Right atrium auricular region (tissue), 2 donors: Measurements from ENCODE around the gene MC1R. TPM values are rescaled to one million over a fixed set of nuclear protein-coding genes. Genes with fewer than 3 reads are reported as not detected.

Source experiments
- DNase-seq: peaks from one replicate; pipeline ENCODE4 v3.0.0-alpha.2; 2019; ENCODE audit warnings: low spot score
- H3K27ac ChIP-seq, 2 donors: fragments of 200-600 bp; sonication (generic); 1 replicate in 1 of 2; 2 replicates in 1 of 2; pipeline ENCODE4 v1.5.1; 2016 to 2019
- H3K27me3 ChIP-seq, 2 donors: fragments of 200-600 bp; sonication (generic); one replicate each; pipeline versions ENCODE4 v1.5.1 to v1.6.0; 2017 to 2019
- H3K36me3 ChIP-seq: fragments of 200-600 bp; sonication (generic); one replicate; pipeline ENCODE4 v1.5.1; 2016
- H3K4me1 ChIP-seq, 2 donors: fragments of 200-600 bp; sonication (generic); one replicate each; pipeline versions ENCODE4 v1.5.1 to v1.6.0; 2017 to 2019
- H3K4me3 ChIP-seq, 2 donors: fragments of 200-600 bp; sonication (generic); 1 replicate in 1 of 2; 2 replicates in 1 of 2; pipeline ENCODE4 v1.5.1; 2017 to 2019; ENCODE audit warnings: mild to moderate bottlenecking in 1 of 2, moderate library complexity in 1 of 2
- H3K9me3 ChIP-seq, 2 donors: fragments of 200-600 bp; sonication (generic); one replicate each; pipeline ENCODE4 v1.5.1; 2019
- CTCF ChIP-seq, 2 donors: fragments of 200-600 bp; sonication (generic); IDR thresholded peaks; one replicate each; pipeline ENCODE4 v1.5.1; 2019; ENCODE audit warnings: antibody characterized with exemption in 2 of 2
- total RNA-seq, 2 donors: library from RNA; depleted of rRNA; stranded (reverse); fragments of >200 nt; gene quantifications; one replicate each; pipeline ENCODE4 v1.1.0, GENCODE V29; 2016

MC1R gene
- total RNA-seq, 2 donors from 2014 or later: 0.63 to 1.8 TPM

GRCh38 chr16:89915303-89916232 is 3.1 kb upstream of the MC1R start:
- no peak for DNase-seq

DNA sequence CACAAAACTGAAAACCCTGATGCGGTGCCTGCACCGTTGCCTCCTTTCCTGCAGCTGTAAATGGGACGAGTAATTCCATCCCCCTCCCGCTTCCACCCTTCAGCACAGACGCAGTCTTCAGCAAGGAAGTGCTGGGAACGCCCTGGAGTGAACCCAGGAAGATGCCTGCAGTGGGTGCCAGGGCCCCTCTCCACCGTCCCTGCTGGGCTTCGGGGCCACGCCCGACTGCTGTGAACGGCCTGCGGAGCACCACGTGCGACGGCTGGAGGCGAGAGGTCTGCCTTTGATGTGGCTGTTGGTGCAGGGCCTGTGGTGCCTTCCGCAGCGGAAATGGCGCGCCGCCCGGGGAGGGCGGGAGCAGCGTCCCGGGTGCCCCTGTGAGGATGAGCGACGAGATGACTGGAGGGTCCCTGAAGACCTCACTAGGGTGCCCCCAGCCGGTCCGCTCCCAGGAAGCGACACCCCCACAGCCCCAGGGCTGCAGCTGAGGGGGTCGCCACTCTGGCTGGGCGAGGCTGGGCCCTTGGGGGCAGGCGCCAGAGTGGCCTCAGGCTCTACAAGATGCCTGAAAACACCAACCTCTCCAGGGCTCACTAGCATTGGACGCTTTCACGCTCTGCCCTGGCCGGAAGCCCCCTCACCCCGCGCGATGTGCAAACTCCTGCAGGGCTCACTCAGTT is 749 bp upstream of the MC1R start:
- Histone ChIP-seq H3K9me3 (no peaks in the 10 kb centered on the region), H3K27me3 (no peaks in the 10 kb centered on the region), H3K4me1 (peaks cover 0 to 50% of the 10 kb centered on the region in 2 donors), H3K27ac (peak overlapping the region; percentile 44 to 45), H3K4me3 (peak overlapping the region; percentile 6 to 46), H3K36me3 (no peaks in the 10 kb centered on the region)
- DNase-seq: peak; percentile 86
- TF ChIP-seq CTCF (IDR thresholded peaks at IDR 0.05): no peak

More at GRCh38 chr16:89915303-89916232, 3.1 kb upstream of the MC1R start:
- TF ChIP-seq CTCF (IDR thresholded peaks at IDR 0.05): no peak
- Histone ChIP-seq H3K36me3 (peaks cover 16% of the 10 kb centered on the region), H3K27ac (no peak overlapping the region), H3K4me1 (peaks cover 0 to 30% of the 10 kb centered on the region in 2 donors), H3K27me3 (no peaks in the 10 kb centered on the region), H3K4me3 (no peak overlapping the region), H3K9me3 (no peaks in the 10 kb centered on the region)

DNA sequence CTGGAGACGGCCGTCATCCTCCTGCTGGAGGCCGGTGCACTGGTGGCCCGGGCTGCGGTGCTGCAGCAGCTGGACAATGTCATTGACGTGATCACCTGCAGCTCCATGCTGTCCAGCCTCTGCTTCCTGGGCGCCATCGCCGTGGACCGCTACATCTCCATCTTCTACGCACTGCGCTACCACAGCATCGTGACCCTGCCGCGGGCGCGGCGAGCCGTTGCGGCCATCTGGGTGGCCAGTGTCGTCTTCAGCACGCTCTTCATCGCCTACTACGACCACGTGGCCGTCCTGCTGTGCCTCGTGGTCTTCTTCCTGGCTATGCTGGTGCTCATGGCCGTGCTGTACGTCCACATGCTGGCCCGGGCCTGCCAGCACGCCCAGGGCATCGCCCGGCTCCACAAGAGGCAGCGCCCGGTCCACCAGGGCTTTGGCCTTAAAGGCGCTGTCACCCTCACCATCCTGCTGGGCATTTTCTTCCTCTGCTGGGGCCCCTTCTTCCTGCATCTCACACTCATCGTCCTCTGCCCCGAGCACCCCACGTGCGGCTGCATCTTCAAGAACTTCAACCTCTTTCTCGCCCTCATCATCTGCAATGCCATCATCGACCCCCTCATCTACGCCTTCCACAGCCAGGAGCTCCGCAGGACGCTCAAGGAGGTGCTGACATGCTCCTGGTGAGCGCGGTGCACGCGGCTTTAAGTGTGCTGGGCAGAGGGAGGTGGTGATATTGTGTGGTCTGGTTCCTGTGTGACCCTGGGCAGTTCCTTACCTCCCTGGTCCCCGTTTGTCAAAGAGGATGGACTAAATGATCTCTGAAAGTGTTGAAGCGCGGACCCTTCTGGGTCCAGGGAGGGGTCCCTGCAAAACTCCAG is 1.1 kb downstream of the MC1R start:
- Histone ChIP-seq H3K4me1 (peaks cover 0 to 66% of the 10 kb centered on the region in 2 donors), H3K27me3 (peaks cover 0 to 14% of the 10 kb centered on the region in 2 donors), H3K27ac (no peak overlapping the region), H3K9me3 (no peaks in the 10 kb centered on the region), H3K36me3 (no peaks in the 10 kb centered on the region), H3K4me3 (no peak overlapping the region)
- DNase-seq: no peak
- TF ChIP-seq CTCF (IDR thresholded peaks at IDR 0.05): no peak

- TF ChIP-seq CTCF (IDR thresholded peaks at IDR 0.05): no peak
- Histone ChIP-seq H3K27me3 (peaks cover 0 to 14% of the 10 kb centered on the region in 2 donors), H3K9me3 (no peaks in the 10 kb centered on the region), H3K4me3 (no peak overlapping the region), H3K36me3 (no peaks in the 10 kb centered on the region), H3K4me1 (peaks cover 0 to 75% of the 10 kb centered on the region in 2 donors), H3K27ac (peak overlapping the region; percentile 89 to 92)
- DNase-seq: no peak
Observed at GRCh38 chr16:89920723-89921122, 2.1 kb downstream of the MC1R start.

- Histone ChIP-seq H3K4me3 (peak overlapping the region in 1 of 2 donors; percentile 73), H3K36me3 (no peaks in the 10 kb centered on the region)
- TF ChIP-seq CTCF (IDR thresholded peaks at IDR 0.05): no peak
Observed at GRCh38 chr16:89921131-89921701, 2.6 kb downstream of the MC1R start.

More at GRCh38 chr16:89921131-89921701, 2.6 kb downstream of the MC1R start:
- DNase-seq: no peak
- no peaks in the 10 kb centered on the region for H3K9me3 ChIP-seq
- H3K27ac ChIP-seq: peak overlapping the region; percentile 89 to 92
- H3K4me1 ChIP-seq: peaks cover 0 to 80% of the 10 kb centered on the region in 2 donors
- H3K27me3 ChIP-seq: peaks cover 0 to 14% of the 10 kb centered on the region in 2 donors
